GM21576 (cell line): ENCODE data around the gene MTMR3.

ENCODE experiments used
- ATAC-seq: cut with Tn5 transposase; IDR thresholded peaks from one replicate; pipeline ENCODE4 v1.9.1; 2021; ENCODE audit warnings: mild to moderate bottlenecking, moderate library complexity; ENCODE audit not compliant: unreplicated experiment

The MTMR3 gene

GRCh38 chr22:30023099-30023660 lies 140.2 kb downstream of the MTMR3 start:
- ATAC-seq = no peak

GRCh38 chr22:30024231-30024630 lies 141.3 kb downstream of the MTMR3 start:
- ATAC-seq = no peak

DNA sequence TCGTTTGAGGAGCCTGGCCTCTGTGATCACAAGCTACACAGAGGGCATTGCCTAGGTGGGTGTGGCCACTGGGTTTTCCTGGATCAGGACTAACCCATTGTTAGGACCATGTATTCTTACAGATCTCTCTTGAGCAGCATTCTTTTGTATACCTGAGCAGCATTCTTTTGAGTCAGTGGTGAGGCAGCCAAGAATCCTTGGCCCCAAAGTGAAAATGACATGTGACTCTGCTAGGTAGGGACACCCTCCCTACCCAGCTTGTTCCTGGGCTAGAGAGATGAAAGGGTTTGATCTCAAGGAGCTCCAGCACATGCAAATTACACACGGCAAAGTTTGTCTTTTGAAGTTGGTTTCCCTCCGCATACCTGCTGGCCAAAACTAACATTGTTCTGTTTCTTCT lies 142.2 kb downstream of the MTMR3 start:
- ATAC-seq = no peak

DNA sequence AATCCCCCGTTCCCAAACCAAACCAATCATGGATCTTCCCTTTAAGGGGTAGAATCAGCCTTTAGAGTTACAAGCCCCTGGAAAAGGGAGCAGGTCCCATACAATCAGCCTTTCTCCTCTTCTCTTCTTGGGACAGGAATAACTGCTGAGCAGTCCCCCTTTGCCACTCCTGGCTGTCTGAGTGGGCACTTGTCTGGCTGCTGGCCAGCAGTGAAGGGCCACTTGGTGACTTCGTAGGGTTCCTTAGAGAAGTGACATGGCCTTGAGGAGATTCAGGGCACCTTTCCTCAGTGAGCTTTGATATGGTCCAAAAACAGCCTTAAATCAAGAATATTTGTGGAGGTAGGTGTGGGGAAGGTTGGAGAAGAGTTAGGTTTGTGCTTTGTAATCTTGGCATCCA lies 143.8 kb downstream of the MTMR3 start:
- ATAC-seq = no peak

- no peak for ATAC-seq
Observed at GRCh38 chr22:30027169-30027568, 144.2 kb downstream of the MTMR3 start.

GRCh38 chr22:30027791-30028190 lies 144.8 kb downstream of the MTMR3 start:
- no peak for ATAC-seq

GRCh38 chr22:30028731-30029130 lies 145.8 kb downstream of the MTMR3 start:
- no peak for ATAC-seq

- no peak for ATAC-seq
Observed at GRCh38 chr22:30029512-30029911, 146.5 kb downstream of the MTMR3 start.

GRCh38 chr22:30030329-30030728 lies 147.4 kb downstream of the MTMR3 start:
- ATAC-seq = no peak

DNA sequence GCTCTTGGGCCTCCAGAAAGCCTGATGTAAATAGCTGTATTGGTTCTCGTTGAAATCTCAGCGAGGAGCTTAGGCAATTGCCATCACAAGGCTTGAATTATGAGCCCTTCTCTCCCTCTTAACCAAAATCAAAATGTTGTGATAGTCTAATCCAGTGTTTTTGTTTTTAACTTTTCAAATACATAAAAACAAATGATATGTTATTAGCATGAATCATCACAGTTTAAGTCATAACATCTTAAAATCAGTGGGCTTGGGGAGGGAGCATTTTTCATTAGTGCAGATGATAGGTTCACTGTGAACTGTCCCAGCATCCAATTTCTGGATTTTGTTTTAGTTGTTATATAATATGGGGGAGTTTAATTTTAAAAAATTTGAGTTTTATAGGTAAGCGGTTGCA lies 148.4 kb downstream of the MTMR3 start:
- no peak for ATAC-seq

DNA sequence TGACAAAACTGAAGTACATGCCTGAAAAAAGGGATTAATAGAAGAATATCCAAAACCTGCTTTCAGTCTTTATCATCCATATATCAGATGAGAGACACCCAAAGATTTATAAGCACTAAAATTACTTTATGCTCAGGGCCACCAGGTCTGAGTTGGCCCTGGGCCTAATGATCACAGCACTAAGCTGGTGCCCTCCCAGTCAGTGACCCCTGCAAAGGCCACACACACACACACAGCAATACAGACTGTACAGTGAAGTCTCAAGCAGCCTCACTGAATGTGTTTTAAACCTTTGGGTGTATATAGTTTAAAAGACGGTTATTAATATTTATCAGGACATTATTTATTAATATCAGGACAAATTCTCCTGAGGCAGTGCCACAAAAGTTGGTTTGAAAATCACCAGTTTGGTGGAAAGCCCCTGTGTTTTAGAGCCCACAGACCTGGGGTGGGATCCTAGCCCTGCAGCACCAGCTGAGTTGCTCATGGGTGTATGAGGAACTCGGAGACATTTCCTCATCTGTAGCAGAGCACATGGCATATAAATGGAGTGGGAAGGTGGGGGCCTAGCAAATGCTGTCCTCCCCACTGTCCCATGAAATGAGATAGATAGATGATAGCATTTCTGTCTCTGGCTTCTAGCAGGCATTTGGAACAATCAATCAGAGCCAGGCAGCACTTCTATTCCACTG lies 148.9 kb downstream of the MTMR3 start:
- ATAC-seq = no peak

GRCh38 chr22:30033137-30033536 lies 150.2 kb downstream of the MTMR3 start:
- no peak for ATAC-seq

- no peak for ATAC-seq
Observed at GRCh38 chr22:30033901-30034300, 150.9 kb downstream of the MTMR3 start.

- ATAC-seq = no peak
Observed at GRCh38 chr22:30036656-30037055, 153.7 kb downstream of the MTMR3 start.

GRCh38 chr22:30038219-30038618 lies 155.2 kb downstream of the MTMR3 start:
- no peak for ATAC-seq

DNA sequence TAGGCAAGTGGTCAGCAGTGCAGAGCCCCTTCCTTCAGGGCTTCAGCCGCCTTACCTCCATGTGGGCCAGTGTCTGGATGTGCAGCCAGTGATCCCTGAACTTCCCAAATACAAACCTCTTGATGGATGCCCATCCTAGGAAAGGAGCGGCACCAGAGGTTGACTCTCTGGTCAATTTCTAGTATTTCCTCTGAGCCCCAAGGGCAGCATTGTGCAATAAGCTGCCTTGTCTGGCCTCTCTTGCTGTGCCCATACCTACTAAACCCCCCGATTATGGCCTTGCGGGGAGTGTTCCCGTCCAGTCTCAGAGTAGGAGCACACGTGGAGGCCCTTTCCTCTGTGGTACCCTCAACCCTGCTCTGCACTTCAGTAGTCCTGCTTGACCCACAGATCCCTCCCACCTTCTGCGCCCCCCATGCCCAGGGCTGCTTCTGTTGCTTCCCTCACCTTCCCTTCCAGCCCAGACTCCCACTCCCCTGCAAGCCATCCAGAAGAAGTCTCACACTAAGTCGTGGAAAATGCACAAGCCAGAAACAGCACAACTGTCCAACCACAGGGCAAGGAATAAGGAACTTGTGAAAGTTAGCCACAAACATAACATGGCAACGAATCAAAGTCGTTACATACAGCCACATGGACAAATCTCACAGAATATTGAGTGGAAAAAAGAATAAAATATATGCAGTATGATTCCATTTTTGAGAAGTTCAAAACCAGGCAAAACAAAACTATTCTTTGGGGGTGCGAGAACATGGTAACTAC lies 157.7 kb downstream of the MTMR3 start:
- no peak for ATAC-seq

GRCh38 chr22:30041475-30041874 lies 158.5 kb downstream of the MTMR3 start:
- ATAC-seq = no peak

DNA sequence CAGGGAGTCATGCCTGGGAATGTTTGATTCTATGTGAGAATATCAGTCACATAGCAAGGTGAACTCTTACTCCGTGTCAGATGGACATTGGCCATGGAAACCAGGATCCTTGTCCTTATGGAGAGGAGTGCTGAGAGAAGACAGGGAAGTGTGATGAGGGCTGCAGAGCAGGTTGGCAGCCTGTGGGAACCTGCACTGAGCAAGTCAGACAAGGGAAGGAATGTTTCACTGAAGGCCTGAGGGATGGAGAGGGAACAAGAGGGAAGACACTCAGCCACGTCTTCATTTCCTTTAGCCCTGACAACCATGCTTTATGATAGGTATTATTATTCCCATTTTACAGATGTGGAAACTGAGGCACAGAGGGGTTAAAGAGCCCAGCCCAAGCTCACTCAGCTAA lies 158.9 kb downstream of the MTMR3 start:
- ATAC-seq = no peak

- ATAC-seq = no peak
Observed at GRCh38 chr22:30043161-30043560, 160.2 kb downstream of the MTMR3 start.

GRCh38 chr22:30044369-30044768 lies 161.4 kb downstream of the MTMR3 start:
- no peak for ATAC-seq

DNA sequence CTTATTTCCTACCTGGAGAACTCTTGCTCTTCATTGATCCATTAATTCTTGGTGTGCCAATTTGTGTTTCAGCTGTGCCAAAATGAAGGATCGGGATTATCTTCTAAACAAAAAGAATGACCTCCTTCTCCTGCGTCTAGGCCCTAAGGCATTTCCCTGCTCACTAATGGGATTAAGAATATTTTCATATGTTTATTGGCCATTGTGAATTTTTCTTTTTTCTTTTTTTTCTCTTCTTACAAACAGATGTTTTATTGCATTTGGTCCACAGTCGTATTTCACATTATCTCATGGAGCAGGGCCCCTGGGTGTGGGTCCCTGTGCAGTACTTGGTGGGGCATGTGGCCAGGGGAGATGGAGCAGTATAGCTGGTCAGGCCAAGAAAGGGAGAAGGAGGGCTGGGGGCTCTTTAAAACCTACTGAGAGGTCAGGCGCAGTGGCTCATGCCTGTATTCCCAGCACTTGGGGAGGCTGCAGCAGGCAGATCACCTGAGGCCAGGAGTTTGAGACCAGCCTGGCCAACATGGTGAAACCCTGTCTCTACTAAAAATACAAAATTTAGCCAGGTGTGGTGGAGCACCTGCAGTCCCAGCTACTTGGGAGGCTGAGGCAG lies 162.0 kb downstream of the MTMR3 start:
- no peak for ATAC-seq

DNA sequence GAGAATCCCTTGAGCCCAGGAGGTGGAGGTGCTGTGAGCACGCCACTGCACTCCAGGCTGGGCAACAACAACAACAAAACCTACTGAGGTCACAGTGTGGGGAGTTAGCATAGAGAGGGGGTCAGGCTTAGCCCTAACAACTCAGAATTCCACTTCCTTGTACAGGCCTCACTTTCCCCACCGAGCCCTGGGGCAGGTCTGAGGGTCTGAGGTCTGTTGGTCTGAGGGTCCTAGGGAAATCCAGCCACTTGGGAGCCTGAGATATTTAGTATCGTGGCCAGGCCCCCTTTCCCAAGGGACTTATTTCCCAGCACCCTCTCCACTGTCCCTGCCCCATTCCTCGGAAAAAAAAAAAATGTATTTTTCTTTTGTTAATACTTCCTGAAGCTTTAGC lies 162.5 kb downstream of the MTMR3 start:
- no peak for ATAC-seq
